ENCODE data around the gene MAP4. TPM values are rescaled to one million over a fixed set of nuclear protein-coding genes. Genes with fewer than 3 reads are reported as not detected.
"Not testable (repeated sequence)": the region's sequence is repeated elsewhere in the genome, so short reads cannot be mapped to it uniquely, and the experiment has no call there.

MAP4 gene
- total RNA-seq, 1 donor from 2014 or later: 520 TPM

DNA sequence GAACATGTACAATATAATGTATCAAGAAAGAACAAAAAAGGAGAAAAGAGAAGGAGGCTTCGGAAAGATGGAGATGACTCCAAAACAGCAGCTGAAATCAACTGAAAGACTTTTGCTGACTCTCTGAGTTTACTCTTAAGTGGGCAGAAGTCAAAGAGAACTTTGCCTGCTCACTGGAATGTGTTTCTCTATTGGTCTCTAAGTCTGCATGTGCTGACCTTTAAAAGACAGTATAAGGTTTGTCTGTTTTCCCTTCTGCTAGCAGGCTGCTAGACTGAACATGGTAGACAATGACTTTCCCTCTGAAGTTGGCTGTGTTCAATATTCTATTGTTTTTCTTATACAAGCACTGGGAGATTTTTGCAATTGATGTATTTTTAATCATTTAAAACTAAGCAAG lies 7.2 kb upstream of the MAP4 start:
- DNase-seq (ENCODE audit: missing footprints): no peak
- peak; percentile 66 for ATAC-seq
- intact Hi-C loops (cut with DNase I): no loop called here

DNA sequence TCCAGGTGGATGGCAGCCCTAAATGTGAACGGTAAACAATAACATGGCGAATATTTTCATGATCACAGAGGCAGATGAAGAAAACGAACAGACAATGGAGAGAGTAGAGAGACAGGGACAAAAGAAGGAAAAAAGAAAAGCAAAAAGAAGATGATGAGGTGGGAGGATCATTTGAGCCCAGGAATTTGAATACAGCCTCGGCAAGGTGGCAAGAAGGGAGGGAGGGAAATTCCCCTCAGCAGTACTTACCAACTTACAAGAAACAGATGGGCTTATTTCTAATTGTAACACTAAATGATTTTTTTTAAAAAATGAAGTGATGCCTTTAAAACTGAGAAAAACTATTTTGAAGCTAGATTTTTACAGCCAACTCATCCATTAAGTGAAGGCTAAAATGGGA lies 6.0 kb upstream of the MAP4 start:
- intact Hi-C loops (cut with DNase I): no loop called here
- DNase-seq (ENCODE audit: missing footprints) (no peak), ATAC-seq (no peak)

GRCh38 chr3:48018841-48019240 lies 2.6 kb upstream of the MAP4 start:
- DNase-seq (ENCODE audit: missing footprints): no peak
- intact Hi-C loops (cut with DNase I): no loop called here

DNA sequence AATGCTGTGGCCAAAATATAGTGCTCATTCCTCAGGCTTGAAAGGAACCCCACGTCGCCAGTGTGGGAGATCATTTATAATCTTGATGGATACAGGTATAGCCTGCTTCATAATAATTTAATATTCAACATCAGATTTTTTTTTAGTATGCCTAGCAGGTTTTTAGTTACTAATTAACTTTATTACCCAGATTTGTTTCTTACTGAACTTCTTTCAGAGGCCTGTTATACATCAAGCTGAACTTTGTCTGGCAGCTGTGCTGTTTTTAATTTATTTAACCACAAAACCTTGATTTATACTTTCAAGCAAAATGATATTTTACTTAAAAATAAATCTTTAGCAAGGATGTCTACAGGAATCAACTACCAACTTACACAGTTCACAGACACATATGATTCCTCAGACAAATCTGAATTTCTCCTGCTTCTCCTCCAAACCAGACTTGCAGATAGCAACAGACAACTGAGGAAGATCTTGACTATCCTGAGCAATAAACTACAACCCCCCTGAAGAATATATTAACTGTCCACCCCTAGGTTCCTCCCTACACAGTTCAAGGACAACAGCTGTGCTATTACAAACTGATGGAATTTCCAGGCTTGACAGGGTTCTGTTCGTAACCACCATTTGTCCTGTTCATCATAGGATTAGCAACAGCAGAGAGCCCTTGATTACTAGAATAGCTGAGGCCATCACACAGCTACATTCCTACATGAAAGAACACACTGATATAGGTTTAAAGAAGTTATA lies 610 bp downstream of the MAP4 start:
- intact Hi-C loops (cut with DNase I): no loop called here
- ATAC-seq (no peak), DNase-seq (ENCODE audit: missing footprints) (no peak)

More at GRCh38 chr3:48018841-48019240, 2.6 kb upstream of the MAP4 start:
- ATAC-seq: no peak

DNA sequence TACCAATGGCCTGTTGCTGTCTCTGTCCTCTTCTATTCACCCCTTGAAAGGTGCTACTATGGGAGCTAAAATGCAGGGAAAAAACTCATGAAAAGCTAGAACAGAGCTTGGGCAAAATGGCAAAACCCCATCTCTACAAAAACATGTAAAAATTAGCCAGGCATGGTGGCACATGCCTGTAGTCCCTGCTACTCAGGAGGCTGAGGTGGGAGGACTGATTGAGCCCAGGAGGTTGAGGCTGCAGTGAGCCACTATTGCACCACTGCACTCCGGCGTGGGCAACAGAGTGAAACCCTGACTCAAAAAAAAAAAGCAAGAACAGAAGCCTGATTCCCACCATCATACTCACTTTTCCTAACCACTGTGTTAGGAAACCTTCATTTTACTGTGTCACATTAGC lies 1.9 kb downstream of the MAP4 start:
- ATAC-seq (no peak), DNase-seq (ENCODE audit: missing footprints) (no peak)
- intact Hi-C loops (cut with DNase I): no loop called here

GRCh38 chr3:48013288-48013980 lies 2.8 kb downstream of the MAP4 start:
- ATAC-seq (peak; percentile 90), DNase-seq (ENCODE audit: missing footprints) (no peak)
- intact Hi-C loops (cut with DNase I): loop anchor here (1.0 kb wide), 1 partner anchor 74 kb away; no protein-coding TSS in a partner anchor

DNA sequence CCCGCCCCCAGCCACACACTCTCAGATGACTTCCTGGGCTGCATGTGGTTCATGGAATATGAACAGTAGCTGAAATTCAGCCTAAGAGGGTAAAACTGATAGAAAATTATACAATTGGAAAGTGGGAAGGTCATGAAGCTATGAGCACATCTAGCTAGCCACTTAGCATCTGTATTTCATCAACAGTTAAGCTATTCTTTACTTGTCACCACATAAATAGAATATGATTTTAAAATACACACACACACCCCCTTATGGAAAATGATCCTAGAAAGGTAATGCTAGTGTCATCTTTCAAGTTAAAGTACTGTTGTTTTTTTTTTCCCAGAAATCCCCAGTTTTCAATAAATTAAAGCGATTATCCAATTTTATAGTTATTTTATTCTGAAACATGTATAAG lies 3.6 kb downstream of the MAP4 start:
- peak; percentile 22 for ATAC-seq
- no peak for DNase-seq (ENCODE audit: missing footprints)
- intact Hi-C loops (cut with DNase I): loop anchor here (1.0 kb wide), 1 partner anchor 75 kb away; no protein-coding TSS in a partner anchor

GRCh38 chr3:48008066-48008465 lies 8.2 kb downstream of the MAP4 start:
- DNase-seq (ENCODE audit: missing footprints); ATAC-seq; intact Hi-C loops (cut with DNase I): not testable (repeated sequence)

GRCh38 chr3:48007361-48007760 lies 8.9 kb downstream of the MAP4 start:
- ATAC-seq; intact Hi-C loops (cut with DNase I); DNase-seq (ENCODE audit: missing footprints): not testable (repeated sequence)

DNA sequence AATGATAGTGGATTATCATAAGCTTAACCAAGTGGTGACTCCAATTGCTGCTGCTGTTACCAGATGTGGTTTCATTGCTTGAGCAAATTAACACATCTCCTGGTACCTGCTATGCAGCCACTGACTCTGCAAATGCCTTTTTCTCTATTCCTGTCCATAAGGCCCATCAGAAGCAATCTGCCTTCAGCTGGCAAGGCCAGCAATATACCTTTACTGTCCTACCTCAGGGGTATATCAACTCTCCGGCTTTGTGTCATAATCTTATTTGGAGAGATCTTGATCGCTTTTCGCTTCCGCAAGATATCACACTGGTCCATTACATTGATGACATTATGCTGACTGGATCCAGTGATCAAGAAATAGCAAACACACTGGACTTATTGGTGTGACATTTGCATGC lies 9.4 kb downstream of the MAP4 start:
- intact Hi-C loops (cut with DNase I); DNase-seq (ENCODE audit: missing footprints); ATAC-seq: not testable (repeated sequence)

- intact Hi-C loops (cut with DNase I): no loop called here
- DNase-seq (ENCODE audit: missing footprints) (no peak), ATAC-seq (no peak)
Measured at GRCh38 chr3:48004694-48005093, 11.5 kb downstream of the MAP4 start.

DNA sequence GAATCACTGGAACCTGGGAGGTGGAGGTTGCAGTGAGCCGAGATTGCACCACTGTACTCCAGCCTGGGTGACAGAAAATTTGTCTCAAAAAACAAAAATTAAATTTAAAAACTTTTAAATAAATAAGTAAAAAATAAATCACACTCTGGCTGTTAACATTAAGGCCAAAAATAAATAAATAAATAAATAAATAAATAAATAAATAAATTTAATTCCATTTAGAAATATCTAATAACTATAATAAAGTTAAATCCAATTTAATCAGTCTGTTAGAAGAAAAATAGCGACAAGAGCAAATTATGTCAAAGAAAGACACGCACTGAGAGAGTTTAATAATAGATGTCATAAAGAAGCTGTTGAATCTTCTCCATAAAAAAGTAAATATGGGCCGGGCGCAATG lies 13.4 kb downstream of the MAP4 start:
- intact Hi-C loops (cut with DNase I): no loop called here
- ATAC-seq (no peak), DNase-seq (ENCODE audit: missing footprints) (no peak)

GRCh38 chr3:48001991-48002390 lies 14.2 kb downstream of the MAP4 start:
- intact Hi-C loops (cut with DNase I): no loop called here
- DNase-seq (ENCODE audit: missing footprints) (no peak), ATAC-seq (no peak)

- DNase-seq (ENCODE audit: missing footprints) (no peak), ATAC-seq (no peak)
- intact Hi-C loops (cut with DNase I): no loop called here
Measured at GRCh38 chr3:48000212-48000611, 16.0 kb downstream of the MAP4 start.

- DNase-seq (ENCODE audit: missing footprints) (no peak), ATAC-seq (no peak)
- intact Hi-C loops (cut with DNase I): no loop called here
Measured at GRCh38 chr3:47996440-47996839, 19.8 kb downstream of the MAP4 start.

DNA sequence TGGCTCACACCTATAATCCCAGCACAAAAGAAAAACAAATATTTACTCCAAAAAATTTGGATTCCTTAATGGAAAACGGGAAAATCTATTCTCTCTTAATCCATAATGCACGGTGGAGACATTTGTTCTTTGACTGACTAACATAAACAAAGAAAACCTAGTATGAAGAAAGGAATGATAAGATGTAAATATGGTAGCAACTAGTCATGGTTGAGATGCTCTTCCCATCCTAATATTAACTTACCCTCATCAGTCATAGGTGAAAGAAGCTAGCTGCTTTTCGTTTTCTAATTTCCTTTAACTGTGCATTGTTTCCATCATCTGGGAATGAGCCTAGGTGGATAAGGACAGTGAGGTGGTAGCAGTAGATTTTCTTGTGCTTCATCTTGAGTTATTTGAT lies 22.0 kb downstream of the MAP4 start:
- no peak for DNase-seq (ENCODE audit: missing footprints)
- intact Hi-C loops (cut with DNase I): loop anchor here (5.0 kb wide), 1 partner anchor 93 kb away; no protein-coding TSS in a partner anchor
- ATAC-seq: no peak

DNA sequence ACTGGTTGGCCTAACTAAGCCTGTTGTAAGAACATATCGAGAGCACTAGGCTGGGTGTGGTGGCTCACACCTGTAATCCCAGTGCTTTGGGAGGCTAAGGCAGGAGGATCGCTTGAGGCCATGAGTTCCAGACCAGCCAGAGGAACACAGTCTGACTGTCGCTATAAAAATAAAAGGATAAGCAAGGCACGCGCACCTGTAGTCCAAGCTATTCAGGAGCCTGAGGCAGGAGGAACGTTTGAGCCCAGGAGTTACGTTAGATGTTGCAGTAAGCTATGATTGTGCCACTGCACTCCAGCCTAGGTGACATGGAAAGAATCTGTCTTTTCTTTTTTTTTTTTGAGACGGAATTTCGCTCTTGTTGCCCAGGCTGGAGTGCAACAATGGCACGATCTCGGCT lies 24.9 kb downstream of the MAP4 start:
- intact Hi-C loops (cut with DNase I): loop anchor here (2.0 to 5.0 kb wide), 2 partner anchors 96 to 159 kb away; no protein-coding TSS in a partner anchor
- DNase-seq (ENCODE audit: missing footprints) (no peak), ATAC-seq (no peak)

GRCh38 chr3:47989981-47990440 lies 26.2 kb downstream of the MAP4 start:
- intact Hi-C loops (cut with DNase I): loop anchor here (1.0 to 5.0 kb wide), 3 partner anchors 97 to 161 kb away; no protein-coding TSS in a partner anchor
- peak; percentile 94 for ATAC-seq
- peak; percentile 78 for DNase-seq (ENCODE audit: missing footprints)

GRCh38 chr3:47985381-47985780 lies 30.8 kb downstream of the MAP4 start:
- DNase-seq (ENCODE audit: missing footprints) (no peak), ATAC-seq (no peak)
- intact Hi-C loops (cut with DNase I): no loop called here

Measured in Right ventricle myocardium inferior (tissue), 1 donor.